ENCODE data around the gene KCTD5.

KCTD5 gene

DNA sequence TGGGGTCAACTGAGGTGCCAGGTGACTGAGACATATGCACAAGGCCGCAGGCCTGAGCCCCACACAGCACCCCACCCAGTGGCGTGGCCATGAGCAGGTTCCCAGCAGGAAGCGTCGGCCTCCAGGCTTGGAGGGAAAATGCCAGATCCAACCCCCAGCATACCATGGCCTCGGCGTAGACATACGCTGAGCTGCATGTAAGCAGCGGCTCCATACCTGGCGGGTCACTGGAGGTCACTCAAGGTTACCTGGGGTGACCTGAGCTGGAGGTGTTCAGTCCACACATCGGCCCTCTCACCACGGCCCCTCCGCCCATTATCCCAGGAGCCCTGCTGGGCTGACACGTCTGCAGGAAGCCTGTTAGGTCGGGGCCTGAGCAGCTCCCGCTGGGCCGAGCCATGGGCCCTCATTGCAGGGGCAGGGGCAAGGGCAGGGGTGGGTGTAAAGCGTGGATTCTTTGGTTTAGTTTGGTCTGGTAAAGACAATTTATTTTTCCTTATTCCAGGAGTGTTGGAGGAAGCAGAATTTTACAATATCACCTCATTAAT lies 15.2 kb downstream of the KCTD5 start:
- no peak for DNase-seq (ENCODE audit: low spot score)

- no peak for DNase-seq (ENCODE audit: low spot score)
Measured at GRCh38 chr16:2698103-2698870, 16.0 kb downstream of the KCTD5 start.

DNA sequence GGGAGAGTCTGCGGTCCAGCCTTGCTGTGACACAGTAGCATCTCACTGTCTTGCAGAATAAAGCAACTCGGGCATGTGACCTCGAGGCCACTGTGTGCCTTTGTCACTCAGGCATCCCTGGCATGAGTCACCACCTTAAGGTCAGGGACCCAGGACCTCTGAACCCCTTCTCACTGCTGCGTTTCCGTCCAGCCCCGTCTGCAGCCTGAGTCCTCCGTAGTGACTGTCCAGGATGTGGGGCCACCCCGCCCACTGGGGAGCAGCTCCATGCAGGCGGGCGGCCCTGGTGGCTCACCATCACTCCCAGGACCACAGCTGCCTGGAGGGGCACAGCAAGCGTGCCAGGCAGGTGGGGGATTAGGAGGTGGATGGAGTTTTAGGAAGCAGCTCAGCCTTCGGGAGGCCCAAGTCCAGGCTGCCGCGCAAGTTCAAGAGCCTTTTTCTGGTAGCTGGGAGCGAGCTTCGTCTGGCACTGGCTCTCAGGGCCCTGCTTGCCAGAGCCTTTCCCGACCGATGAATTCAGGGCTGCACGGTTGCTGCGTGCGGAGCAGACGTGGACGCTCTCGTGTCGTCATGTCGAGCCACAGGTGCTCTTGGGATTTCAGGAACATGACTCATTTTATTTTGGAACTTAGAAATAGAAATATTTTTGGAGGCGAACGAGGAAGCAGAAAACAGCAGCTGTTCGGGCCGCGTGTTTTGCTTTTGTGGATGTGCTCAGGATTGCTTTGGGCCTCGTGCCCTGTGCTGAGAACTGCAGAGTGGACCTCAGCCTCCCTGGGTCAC lies 16.8 kb downstream of the KCTD5 start:
- DNase-seq (ENCODE audit: low spot score) = no peak

DNA sequence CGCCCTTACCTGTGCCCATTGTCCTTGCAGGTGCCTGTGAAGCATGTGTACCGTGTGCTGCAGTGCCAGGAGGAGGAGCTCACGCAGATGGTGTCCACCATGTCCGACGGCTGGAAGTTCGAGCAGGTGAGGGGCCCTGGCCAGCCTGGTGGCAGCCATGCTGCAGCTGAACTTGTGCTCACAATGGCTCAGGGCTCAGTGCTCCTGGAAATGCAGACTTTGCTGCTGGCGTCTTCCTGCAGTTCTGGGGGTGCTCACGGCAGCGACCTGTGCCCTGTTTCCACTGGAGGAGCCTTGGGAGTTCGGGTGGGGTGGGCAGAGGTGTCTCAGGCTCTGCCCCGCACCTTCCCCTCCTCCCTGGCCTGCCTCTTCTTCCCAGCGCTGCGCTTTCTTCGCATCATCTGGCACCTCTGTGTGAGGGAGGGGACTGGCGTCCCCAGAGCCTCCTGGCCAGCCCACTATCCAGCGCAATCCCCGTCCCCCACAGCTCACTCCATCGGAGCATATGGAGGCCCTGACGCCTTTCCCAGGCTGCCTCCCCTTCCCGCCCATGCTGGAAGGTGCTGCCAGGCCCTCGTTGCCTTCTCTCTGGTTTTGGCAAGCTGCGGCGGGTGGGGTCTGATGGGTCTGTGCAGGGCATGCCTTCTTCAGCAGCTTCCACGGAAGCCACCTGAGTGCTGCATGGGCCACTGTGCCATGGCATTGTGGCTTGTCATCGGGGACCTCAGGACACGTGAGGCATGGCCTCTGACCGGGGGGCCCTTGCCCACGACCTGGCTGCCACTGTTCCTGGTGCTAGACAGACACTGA lies 17.7 kb downstream of the KCTD5 start:
- DNase-seq (ENCODE audit: low spot score) = no peak

- no peak for DNase-seq (ENCODE audit: low spot score)
Measured at GRCh38 chr16:2700786-2701185, 18.5 kb downstream of the KCTD5 start.

DNA sequence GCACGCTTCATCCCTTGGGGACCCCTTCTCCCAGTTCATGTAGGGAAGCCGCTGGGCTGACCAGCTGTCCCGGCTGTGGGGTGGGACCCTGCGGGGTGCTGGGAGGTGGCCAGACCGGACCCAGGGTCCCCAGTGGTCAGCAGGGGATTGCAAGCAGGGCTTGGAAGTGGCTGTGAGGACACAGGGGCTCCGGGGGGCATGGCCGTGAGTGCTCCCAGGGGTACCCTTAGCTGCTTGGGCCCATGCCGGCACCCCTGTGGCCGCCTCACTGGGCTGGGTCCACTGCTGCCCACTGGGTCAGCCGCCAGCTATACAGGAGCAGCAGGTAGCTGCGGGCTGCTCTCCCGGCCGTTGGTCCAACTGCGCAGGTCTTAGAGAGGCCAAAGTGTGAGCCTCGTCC lies 18.9 kb downstream of the KCTD5 start:
- no peak for DNase-seq (ENCODE audit: low spot score)

GRCh38 chr16:2701713-2702437 lies 19.6 kb downstream of the KCTD5 start:
- no peak for DNase-seq (ENCODE audit: low spot score)

DNA sequence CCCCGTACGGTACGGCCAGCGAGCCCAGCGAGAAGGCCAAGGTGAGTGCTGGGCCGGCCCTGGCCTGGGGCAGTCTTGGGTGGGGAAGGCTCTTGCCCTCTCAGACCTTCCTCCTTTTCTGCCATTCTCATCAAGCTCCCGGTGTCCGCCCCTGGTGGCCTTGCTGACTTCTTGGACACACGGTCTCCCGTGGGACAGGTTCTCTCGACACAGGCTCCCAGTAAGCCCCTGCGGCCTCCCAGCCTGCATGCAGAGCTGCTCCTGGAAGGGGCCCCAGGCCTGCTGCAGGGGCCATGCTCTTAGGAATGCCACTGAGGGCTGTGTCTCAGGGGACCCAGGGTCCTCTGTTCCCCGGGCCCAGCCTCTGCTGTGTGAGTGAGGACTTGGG lies 20.1 kb downstream of the KCTD5 start:
- DNase-seq (ENCODE audit: low spot score) = no peak

DNA sequence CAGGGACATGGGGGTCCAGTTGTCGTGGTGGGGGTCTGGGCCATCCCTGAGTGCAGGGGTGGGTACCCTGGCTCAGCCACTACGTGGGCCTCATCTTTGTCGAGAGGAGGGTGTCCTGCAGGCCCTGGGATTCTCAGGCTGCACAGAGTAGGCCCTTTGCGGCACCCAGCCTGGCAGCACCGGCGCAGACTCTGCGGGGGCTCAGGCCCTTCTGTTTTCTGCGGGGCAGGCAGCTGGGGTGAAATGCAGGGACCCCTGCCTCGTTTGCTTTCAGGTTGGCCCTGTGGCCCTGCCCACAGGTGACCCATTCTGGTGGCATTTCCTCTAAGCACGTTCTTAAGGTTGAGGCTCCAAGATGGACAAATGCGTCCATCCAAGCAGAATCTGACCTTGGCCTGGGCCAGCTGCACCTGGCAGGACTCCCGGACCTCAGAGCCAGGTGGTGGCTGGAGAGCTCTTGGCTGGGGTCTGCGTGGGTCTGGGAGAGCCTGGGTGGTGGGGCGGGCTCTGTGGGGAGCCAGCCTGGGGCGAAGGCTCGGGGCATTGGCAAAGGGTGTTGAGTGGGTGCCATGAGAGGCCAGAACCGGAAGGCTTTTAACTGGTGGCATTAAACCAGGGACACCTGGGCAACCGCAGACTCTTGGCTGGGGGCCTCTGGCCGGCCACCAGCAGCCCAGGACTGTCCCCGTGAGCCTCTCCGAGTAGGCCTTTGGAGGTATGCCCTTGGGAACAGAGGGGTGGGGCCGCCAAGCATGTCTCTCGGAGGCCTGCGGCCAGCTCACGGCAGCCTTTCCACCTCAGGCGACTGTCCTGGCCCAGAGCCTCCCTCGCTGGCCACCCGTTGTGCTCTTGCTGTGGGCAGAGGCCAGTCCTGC lies 20.8 kb downstream of the KCTD5 start:
- DNase-seq (ENCODE audit: low spot score) = no peak

- no peak for DNase-seq (ENCODE audit: low spot score)
Measured at GRCh38 chr16:2704166-2704982, 22.1 kb downstream of the KCTD5 start.

GRCh38 chr16:2704983-2705275 lies 22.6 kb downstream of the KCTD5 start:
- DNase-seq (ENCODE audit: low spot score) = no peak

- no peak for DNase-seq (ENCODE audit: low spot score)
Measured at GRCh38 chr16:2705351-2705750, 23.0 kb downstream of the KCTD5 start.

GRCh38 chr16:2706085-2706484 lies 23.8 kb downstream of the KCTD5 start:
- DNase-seq (ENCODE audit: low spot score) = no peak

DNA sequence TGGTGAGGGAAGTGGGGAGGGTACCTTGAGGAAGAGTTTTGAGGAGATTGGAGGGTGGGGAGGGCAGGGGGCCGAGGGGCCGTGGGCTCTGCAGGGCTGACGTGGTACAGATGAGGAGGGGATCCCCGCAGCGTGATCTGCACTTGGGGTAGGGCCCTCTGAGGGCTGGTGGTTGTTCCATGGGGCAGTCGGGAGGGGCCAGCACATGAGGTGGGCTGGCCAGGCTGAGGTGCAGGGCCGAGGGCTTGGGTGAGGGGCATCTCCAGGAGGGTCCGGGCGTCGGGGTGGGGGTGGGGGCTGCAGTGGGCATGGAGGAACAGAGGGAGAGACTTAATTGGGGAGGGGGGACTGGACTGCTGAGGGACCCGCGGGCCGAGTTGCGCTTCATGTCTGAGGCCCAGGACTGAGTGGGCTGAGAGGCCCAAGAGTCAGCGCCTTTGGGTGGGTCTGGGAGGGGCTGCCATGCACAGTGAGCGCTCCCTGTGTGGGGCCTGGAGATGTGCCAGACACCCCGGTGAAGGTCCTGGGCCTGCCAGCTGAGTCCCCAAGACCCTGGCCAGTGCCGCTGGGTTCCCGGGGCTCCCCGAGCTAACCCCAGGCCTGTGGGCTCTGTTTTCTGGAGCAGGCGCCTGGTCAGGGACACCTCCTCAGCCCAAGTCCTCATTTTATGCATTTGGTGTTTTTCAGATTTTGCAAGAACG lies 24.4 kb downstream of the KCTD5 start:
- DNase-seq (ENCODE audit: low spot score) = no peak

DNA sequence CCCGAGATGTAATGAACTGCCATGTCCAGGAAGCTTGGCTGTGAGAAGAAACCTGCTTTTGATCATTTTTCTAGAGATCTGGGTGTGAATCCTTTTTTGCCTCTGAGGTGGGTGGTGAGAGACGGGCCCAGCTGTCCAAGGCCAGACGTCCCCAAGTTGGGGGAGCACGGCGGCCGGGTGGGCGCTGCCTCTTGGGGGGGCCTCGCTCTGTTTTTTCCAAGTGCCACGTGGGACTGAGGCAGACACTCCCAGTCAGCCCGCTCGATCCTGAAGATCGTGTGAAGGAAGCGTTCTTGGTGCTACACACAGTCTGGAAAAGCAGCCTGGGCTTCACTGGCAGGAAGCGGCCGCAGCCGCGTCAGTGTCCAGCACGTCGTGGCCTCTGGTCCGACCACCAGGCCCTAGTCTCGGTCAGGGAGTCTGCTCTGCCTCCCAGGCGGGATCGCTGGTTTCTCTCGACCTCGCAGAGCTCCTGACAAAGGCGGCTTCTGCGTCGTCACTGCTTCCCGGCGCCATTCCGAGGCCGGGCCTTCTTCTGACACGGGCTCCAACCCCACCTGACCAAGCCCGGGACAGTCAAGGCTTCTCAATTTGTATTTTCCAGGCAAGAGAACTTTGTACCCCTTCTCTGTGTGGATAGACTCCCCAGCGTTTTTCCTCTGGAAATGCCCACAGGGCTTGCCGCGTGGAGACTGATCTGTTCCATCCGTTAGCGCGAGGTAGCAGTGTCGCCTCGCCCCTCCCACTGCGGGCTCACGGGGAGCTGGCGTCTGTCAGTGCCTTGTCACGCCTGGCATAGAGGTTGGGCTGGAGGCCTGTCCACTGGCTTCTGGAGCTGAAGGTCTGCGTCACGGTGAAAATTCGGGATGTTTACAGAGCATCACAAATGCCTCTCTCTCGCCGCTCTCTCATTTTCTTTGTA lies 25.3 kb downstream of the KCTD5 start:
- DNase-seq (ENCODE audit: low spot score) = no peak

- DNase-seq (ENCODE audit: low spot score) = no peak
Measured at GRCh38 chr16:2708290-2708639, 25.9 kb downstream of the KCTD5 start.

GRCh38 chr16:2708955-2709587 lies 26.7 kb downstream of the KCTD5 start:
- no peak for DNase-seq (ENCODE audit: low spot score)

- no peak for DNase-seq (ENCODE audit: low spot score)
Measured at GRCh38 chr16:2709588-2709984, 27.3 kb downstream of the KCTD5 start.
